WTC11 (cell line): Measurements from ENCODE around the gene F13B.

Source experiments
- CBFB ChIP-seq: sonication (generic); formaldehyde crosslinking; IDR thresholded peaks from 2 replicates; pipeline ENCODE4 v1.8.1; 2022; ENCODE audit warnings: mild to moderate bottlenecking, low read depth, missing genetic modification reagents
- CTCF ChIP-seq: fragments of 200-600 bp; IDR thresholded peaks from 2 replicates; pipeline ENCODE4 v1.8.0; 2022; ENCODE audit warnings: antibody characterized with exemption
- MAX ChIP-seq: sonication (generic); formaldehyde crosslinking; IDR thresholded peaks from 2 replicates; pipeline ENCODE4 v1.8.0; 2022; ENCODE audit warnings: mild to moderate bottlenecking, missing genetic modification reagents
- MLX ChIP-seq: sonication (generic); formaldehyde crosslinking; IDR thresholded peaks from 2 replicates; pipeline ENCODE4 v1.8.1; 2023; ENCODE audit warnings: mild to moderate bottlenecking, missing genetic modification reagents, moderate library complexity
- SP1 ChIP-seq: sonication (generic); formaldehyde crosslinking; conservative IDR thresholded peaks from 2 replicates; pipeline ENCODE4 v1.8.1; 2022; ENCODE audit warnings: missing genetic modification reagents
- TP53 ChIP-seq: sonication (generic); formaldehyde crosslinking; IDR thresholded peaks from 2 replicates; pipeline ENCODE4 v1.8.1; 2023; ENCODE audit warnings: mild to moderate bottlenecking, missing genetic modification reagents
- ZNF263 ChIP-seq: sonication (generic); formaldehyde crosslinking; IDR thresholded peaks from 2 replicates; pipeline ENCODE4 v1.8.1; 2022; ENCODE audit warnings: low read depth, mild to moderate bottlenecking, moderate library complexity, missing genetic modification reagents

GRCh38 chr1:197063212-197063611 is 3.8 kb downstream of the F13B start:
- TF ChIP-seq TP53 (CRISPR knock-in tag): no peak
- no peak for TF ChIP-seq SP1 (CRISPR knock-in tag)
- TF ChIP-seq CTCF: no peak
- no peak for TF ChIP-seq MLX
- TF ChIP-seq ZNF263 (CRISPR knock-in tag): no peak
- no peak for TF ChIP-seq CBFB (CRISPR knock-in tag)
- no peak for TF ChIP-seq MAX
